HFF-Myc (cell line): ENCODE data around the gene FAM111B.
"Not testable (repeated sequence)": the region's sequence is repeated elsewhere in the genome, so short reads cannot be mapped to it uniquely, and the experiment has no call there.

ENCODE experiments used
- DNase-seq: peaks from one replicate; pipeline ENCODE4 v3.0.0-alpha.2; 2011; ENCODE audit warnings: low read depth; ENCODE audit errors: extremely low read depth
- H3K4me3 ChIP-seq: replicated peaks from 2 replicates; pipeline ENCODE4 v1.5.1; 2011; ENCODE audit warnings: low read depth, mild to moderate bottlenecking, control low read depth, low read length
- TF ChIP-seq, protein P1 (sequence below): IDR thresholded peaks from 2 replicates; pipeline ENCODE4 v1.5.1; 2012; ENCODE audit warnings: mild to moderate bottlenecking, low read depth, low read length, control low read depth; ENCODE audit errors: missing control alignments

The FAM111B gene

DNA sequence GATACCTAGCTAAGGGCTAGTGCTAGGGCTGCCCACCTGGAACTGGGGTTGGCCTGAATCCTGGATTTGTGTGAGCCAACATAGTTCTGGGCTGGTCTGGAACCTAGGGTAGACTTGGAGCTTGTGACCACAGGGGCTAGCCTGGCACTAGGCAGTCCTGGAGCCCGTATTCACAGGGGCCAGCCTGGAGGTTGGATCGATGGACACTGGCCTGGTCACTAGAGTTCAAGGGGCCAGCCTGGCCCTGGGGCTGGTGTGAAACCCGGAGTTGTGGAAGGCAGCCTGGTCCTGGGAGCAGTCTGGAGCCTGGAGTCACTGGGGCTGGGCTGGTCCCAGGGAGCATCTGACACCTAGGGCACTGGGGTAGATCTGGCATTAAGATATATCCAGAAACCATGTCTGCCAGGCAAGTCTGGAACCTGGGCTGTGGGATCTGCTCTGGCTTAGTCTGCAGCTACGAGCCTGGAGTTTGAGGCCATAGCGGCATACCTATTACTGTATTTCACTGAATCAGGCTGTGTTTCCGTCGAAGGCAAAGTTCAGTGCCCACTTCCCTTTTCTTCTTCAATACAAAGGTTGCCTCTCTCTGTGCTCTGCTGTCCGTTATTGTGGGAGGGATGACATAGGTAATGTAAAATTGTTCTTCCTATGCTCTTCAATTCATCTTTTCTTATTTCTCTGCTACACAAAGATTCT is 30.0 kb upstream of the FAM111B start:
- DNase-seq: no peak
- H3K4me3 ChIP-seq: no peak overlapping the region
- TF ChIP-seq, protein P1, sequence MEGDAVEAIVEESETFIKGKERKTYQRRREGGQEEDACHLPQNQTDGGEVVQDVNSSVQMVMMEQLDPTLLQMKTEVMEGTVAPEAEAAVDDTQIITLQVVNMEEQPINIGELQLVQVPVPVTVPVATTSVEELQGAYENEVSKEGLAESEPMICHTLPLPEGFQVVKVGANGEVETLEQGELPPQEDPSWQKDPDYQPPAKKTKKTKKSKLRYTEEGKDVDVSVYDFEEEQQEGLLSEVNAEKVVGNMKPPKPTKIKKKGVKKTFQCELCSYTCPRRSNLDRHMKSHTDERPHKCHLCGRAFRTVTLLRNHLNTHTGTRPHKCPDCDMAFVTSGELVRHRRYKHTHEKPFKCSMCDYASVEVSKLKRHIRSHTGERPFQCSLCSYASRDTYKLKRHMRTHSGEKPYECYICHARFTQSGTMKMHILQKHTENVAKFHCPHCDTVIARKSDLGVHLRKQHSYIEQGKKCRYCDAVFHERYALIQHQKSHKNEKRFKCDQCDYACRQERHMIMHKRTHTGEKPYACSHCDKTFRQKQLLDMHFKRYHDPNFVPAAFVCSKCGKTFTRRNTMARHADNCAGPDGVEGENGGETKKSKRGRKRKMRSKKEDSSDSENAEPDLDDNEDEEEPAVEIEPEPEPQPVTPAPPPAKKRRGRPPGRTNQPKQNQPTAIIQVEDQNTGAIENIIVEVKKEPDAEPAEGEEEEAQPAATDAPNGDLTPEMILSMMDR: no peak

DNA sequence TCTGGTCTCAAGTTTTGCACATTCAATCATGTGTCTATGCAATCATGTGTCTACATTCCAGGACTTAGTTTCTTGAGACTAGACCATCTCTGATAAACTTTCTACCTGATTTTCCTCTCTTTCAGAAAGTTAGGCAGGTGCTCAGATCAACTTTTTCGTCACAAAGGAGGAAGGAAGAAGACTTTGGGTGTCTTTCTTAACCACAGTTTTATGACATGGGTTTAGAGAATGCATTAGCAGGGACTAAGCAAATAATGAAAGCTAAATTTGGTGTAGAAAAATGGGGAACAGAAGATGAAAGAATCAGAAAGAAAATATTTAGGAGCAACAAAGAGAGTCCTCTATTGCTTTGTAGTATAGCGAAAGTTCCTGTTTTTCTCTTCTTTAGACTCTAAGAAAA is 28.6 kb upstream of the FAM111B start:
- no peak for DNase-seq
- TF ChIP-seq, protein P1: no peak
- no peak overlapping the region for H3K4me3 ChIP-seq

DNA sequence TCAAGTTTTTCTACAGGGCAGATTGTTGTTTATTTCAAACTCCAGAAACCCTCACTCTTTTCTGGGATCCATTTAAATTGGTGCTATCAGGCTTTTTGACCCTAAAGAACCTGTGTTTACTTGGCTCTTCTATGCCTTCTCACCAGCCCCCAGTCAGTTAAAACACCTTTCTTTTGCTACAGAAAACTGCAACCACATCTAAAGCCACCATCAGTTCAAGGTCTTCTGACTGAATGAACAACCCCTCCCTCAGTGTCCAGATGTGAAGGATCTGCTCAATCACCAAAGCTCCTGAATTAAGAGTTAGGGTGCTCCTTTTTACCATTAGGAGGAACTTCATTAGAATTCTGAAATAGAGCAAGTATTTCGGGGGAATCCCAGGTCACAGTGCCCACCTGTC is 28.0 kb upstream of the FAM111B start:
- no peak for DNase-seq
- H3K4me3 ChIP-seq: no peak overlapping the region
- TF ChIP-seq, protein P1: no peak

DNA sequence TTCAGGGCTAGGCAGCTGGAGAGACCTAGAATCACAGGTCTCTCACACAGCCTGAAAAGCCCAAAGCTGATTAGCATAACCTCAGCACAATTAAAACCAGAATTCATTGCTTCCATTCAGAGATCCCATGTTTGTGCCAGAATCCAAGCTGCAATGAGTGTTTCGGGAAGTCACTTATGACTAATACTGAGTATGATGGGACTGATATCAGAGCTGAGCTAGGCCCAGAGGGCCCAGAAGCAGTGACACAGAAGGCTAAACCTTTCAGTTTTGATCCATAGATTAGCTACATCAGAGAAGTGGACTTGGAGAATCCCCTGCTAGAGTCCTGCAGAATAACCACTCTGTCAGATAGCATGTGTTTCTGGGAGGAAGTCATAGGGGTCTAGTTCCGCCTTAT is 26.6 kb upstream of the FAM111B start:
- not testable (repeated sequence) for DNase-seq, H3K4me3 ChIP-seq

DNA sequence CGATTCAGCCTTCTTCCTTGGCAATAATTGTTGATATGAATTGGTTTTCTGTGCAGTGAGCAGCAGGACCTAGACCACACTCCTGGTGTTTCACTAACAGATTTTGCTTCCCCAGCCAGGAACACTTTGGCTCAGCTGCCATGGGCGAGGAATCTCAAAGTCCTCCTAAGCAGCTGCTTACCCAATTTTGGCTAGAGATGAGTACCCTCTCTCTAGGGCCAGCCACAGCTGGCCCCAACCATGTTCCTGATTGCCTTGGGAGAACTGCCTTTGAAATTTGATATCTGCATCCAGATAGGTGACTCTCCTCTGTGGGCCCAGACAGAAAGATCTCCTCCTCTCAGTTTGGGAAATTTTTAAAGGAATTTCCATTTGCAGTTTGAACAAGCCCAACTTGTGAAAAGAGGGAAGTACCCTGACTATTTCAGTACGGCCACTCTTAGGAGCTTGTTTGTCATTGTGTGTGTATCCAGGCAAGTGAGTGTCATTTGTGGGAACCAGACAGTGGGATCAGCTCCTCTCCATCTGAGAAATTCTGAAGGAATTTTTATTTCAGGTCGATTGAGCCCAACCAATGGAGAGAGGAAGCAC is 25.5 kb upstream of the FAM111B start:
- not testable (repeated sequence) for DNase-seq, H3K4me3 ChIP-seq

DNA sequence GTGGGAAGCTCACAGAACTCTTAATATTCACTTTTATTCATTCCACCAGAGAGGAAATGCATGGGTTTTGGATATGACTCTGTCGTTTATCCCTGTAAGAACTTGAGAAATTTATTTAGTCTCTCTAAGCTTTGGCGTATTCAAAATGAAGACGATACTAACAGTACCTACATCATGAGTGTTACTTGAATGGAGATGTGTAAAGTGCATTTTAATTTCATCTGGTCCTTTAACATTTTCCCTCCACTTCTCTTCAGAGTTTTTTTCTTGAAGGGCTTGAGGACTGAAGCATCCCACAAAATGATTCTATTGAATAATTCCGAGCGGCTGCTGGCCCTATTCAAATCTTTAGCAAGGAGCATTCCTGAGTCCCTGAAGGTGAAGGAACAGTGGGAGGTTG is 21.0 kb upstream of the FAM111B start, which contains the start of gene GLYATL1B:
TSS of gene GLYATL1B (plus strand) at position 301 of the 400 bp plus-strand sequence. CDS start at position 301, 0 bp downstream.
- DNase-seq, H3K4me3 ChIP-seq: not testable (repeated sequence)

DNA sequence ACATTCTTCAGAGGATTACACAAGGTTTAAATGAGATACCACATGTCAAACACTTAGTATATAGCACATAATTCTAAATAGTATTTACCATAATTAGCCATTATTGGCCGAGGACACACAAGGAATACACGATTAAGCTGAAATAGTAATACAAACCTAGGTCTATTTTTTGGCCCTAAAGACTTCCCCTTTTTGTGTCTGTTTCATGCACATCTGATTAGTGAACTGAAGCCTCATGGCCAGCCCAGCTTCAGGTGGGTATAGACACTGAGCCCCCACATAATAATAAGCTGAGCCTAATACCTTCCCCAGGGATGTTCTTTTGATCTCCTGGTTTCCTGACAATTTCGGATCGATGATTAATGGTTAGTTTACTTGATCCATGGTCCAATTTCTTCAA is 18.9 kb upstream of the FAM111B start:
- no peak overlapping the region for H3K4me3 ChIP-seq
- no peak for DNase-seq
- TF ChIP-seq, protein P1: no peak

DNA sequence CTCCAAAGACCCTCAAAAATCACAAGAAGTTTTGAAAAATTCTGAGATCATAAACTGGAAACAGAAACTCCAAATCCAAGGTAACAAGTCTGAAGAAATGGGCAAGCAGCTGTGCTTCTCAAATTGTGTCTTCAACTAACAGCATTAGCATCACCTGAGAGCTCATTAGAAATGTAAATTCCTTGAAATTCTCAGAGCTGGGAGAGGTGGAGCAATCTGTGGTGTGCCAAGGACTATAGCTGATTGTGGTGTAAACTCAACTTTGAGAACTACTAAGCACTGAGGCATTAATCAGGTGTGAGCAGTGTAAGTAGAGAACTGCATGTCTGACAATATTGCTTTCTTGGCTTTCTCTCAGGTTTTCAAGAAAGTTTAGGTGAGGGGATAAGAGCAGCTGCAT is 13.5 kb upstream of the FAM111B start:
- H3K4me3 ChIP-seq, DNase-seq: not testable (repeated sequence)

DNA sequence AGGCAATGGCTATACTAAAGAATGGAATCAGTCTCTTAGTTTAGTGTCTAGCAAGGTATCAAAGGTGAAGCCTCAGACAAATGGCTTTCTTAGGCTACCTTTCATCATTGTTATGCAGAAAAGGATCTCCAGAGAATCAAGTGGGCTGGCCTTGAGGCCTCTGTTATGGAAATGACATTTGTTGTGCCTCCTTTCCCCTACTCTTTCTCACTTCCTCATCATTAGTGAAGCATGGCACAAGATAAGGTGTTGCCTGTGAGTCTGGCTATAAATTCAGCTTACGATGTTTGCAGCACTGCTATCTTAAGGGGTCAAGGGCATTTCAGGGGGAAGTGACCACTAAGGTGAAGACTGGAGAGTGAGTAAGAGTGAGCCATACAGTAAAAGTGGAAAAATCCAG is 11.8 kb upstream of the FAM111B start:
- not testable (repeated sequence) for DNase-seq, H3K4me3 ChIP-seq

DNA sequence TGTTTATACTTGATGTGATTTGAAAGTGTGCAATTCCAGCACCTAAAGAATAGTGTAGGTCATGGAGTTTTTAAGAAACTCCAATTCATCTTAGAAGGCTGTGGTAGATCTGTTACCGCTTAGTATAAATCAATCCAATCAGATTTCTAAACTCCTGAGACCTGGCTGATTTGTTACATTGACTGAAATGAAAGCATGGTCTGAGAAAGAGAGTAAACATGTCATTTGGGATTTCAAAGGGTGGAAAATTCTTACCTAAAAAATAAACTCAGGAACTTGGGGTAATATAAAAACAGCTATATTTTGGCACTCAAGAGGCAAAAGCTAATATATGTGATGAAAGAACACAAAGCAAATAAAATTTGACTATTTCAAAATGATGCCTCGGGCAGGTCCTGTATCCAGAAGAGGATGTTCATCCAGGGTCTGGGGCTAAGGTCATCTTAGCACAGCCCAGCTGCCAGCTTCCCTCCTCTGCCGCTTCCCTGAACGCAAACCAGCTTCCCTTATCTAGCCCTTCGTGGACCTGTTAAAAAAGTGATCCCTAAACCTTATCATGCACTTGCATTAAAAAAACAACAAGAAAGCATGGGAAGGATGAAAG is 11.0 kb upstream of the FAM111B start:
- not testable (repeated sequence) for H3K4me3 ChIP-seq

More for the DNA sequence above, 11.0 kb upstream of the FAM111B start:
- DNase-seq: not testable (repeated sequence)
